ENCODE data around the gene CERK. TPM values are rescaled to one million over a fixed set of nuclear protein-coding genes. Genes with fewer than 3 reads are reported as not detected.

Gene CERK
- total and polyA plus RNA-seq, 7 experiments from 2014 or later: 40.4 to 138 (median 67.5) TPM

- peak overlapping the region in 2 of 9 donors; percentile 60 to 63 for H3K27ac Mint-ChIP-seq
- peaks cover 21 to 22% of the 10 kb centered on the region in 2 donors for H3K4me1 ChIP-seq (ENCODE audit: control insufficient read depth in 2 of 2, insufficient read depth in 2 of 2, low read length in 2 of 2)
Observed at GRCh38 chr22:46753761-46754109, 15.7 kb upstream of the CERK start.

GRCh38 chr22:46753360-46753759, 15.3 kb upstream of the CERK start:
- Histone ChIP-seq H3K9me3 (ENCODE audit: control insufficient read depth in 2 of 3, low read length in 3 of 3) (peaks cover 0 to 6% (median 0%) of the 10 kb centered on the region in 3 experiments), H3K27ac (ENCODE audit: low read depth, low read length) (no peak overlapping the region), H3K27me3 (ENCODE audit: control insufficient read depth in 2 of 2, insufficient read depth in 2 of 2, low read length in 2 of 2) (no peaks in the 10 kb centered on the region), H3K4me3 (ENCODE audit: low read length) (no peak overlapping the region), H3K4me1 (ENCODE audit: control insufficient read depth in 2 of 2, insufficient read depth in 2 of 2, low read length in 2 of 2) (peaks cover 24 to 26% of the 10 kb centered on the region in 2 donors), H3K36me3 (ENCODE audit: control insufficient read depth in 2 of 3, insufficient read depth in 3 of 3, low read length in 3 of 3) (no peaks in the 10 kb centered on the region)
- no peak overlapping the region for H3K4me3 Mint-ChIP-seq
- peaks cover 23 to 50% (median 36%) of the 10 kb centered on the region in 7 donors for H3K4me1 Mint-ChIP-seq
- no peak for DNase-seq
- ChIA-PET CTCF (no interaction called here), POLR2A (interaction anchor here (15.9 kb wide), 1 partner anchor 7 kb away, joined by 255 read pairs; the partner anchor contains the start of gene TBC1D22A)
- no peak for ATAC-seq
- H3K27ac Mint-ChIP-seq: no peak overlapping the region
- H3K9me3 Mint-ChIP-seq: peaks cover 3 to 15% (median 5%) of the 10 kb centered on the region in 11 donors
- H3K27me3 Mint-ChIP-seq: no peaks in the 10 kb centered on the region
- H3K36me3 Mint-ChIP-seq: peaks cover 0 to 6% (median 4%) of the 10 kb centered on the region in 5 donors
- intact Hi-C loops (cut with micrococcal nuclease): no loop called here

More at GRCh38 chr22:46753761-46754109, 15.7 kb upstream of the CERK start:
- POLR2A ChIA-PET: interaction anchor here (15.9 kb wide), 1 partner anchor 7 kb away, joined by 255 read pairs; the partner anchor contains the start of gene TBC1D22A
- Mint-ChIP-seq H3K9me3 (peaks cover 3 to 15% (median 5%) of the 10 kb centered on the region in 11 donors), H3K4me3 (no peak overlapping the region), H3K36me3 (peaks cover 0 to 6% (median 4%) of the 10 kb centered on the region in 5 donors), H3K27me3 (no peaks in the 10 kb centered on the region), H3K4me1 (peaks cover 24 to 52% (median 38%) of the 10 kb centered on the region in 7 donors)
- CTCF ChIA-PET: no interaction called here
- peaks cover 0 to 6% (median 0%) of the 10 kb centered on the region in 3 experiments for H3K9me3 ChIP-seq (ENCODE audit: control insufficient read depth in 2 of 3, low read length in 3 of 3)
- no peak overlapping the region for H3K27ac ChIP-seq (ENCODE audit: low read depth, low read length)
- intact Hi-C loops (cut with micrococcal nuclease): no loop called here
- H3K4me3 ChIP-seq (ENCODE audit: low read length): no peak overlapping the region
- H3K36me3 ChIP-seq (ENCODE audit: control insufficient read depth in 2 of 3, insufficient read depth in 3 of 3, low read length in 3 of 3): no peaks in the 10 kb centered on the region
- DNase-seq (no peak), ATAC-seq (no peak)
- no peaks in the 10 kb centered on the region for H3K27me3 ChIP-seq (ENCODE audit: control insufficient read depth in 2 of 2, insufficient read depth in 2 of 2, low read length in 2 of 2)

- Histone ChIP-seq H3K27me3 (ENCODE audit: control insufficient read depth in 2 of 2, insufficient read depth in 2 of 2, low read length in 2 of 2) (no peaks in the 10 kb centered on the region), H3K9me3 (ENCODE audit: control insufficient read depth in 2 of 3, low read length in 3 of 3) (peaks cover 0 to 6% (median 0%) of the 10 kb centered on the region in 3 experiments), H3K36me3 (ENCODE audit: control insufficient read depth in 2 of 3, insufficient read depth in 3 of 3, low read length in 3 of 3) (no peaks in the 10 kb centered on the region), H3K4me1 (ENCODE audit: control insufficient read depth in 2 of 2, insufficient read depth in 2 of 2, low read length in 2 of 2) (peaks cover 28 to 29% of the 10 kb centered on the region in 2 donors), H3K4me3 (ENCODE audit: low read length) (no peak overlapping the region), H3K27ac (ENCODE audit: low read depth, low read length) (no peak overlapping the region)
- CTCF ChIA-PET: no interaction called here
- ATAC-seq (no peak), DNase-seq (no peak)
- H3K9me3 Mint-ChIP-seq: peaks cover 3 to 15% (median 5%) of the 10 kb centered on the region in 11 donors
- no peaks in the 10 kb centered on the region for H3K27me3 Mint-ChIP-seq
- peaks cover 0 to 6% (median 4%) of the 10 kb centered on the region in 5 donors for H3K36me3 Mint-ChIP-seq
- no peak overlapping the region for H3K4me3 Mint-ChIP-seq
- H3K27ac Mint-ChIP-seq: no peak overlapping the region
- intact Hi-C loops (cut with micrococcal nuclease): no loop called here
- POLR2A ChIA-PET: interaction anchor here (15.9 kb wide), 1 partner anchor 8 kb away, joined by 255 read pairs; the partner anchor contains the start of gene TBC1D22A
- H3K4me1 Mint-ChIP-seq: peaks cover 22 to 48% (median 34%) of the 10 kb centered on the region in 7 donors
Observed at GRCh38 chr22:46752988-46753310, 14.9 kb upstream of the CERK start.

- Histone ChIP-seq H3K36me3 (ENCODE audit: control insufficient read depth in 2 of 3, insufficient read depth in 3 of 3, low read length in 3 of 3) (no peaks in the 10 kb centered on the region), H3K4me3 (ENCODE audit: low read length) (no peak overlapping the region), H3K4me1 (ENCODE audit: control insufficient read depth in 2 of 2, insufficient read depth in 2 of 2, low read length in 2 of 2) (peaks cover 29% of the 10 kb centered on the region in 2 donors), H3K27me3 (ENCODE audit: control insufficient read depth in 2 of 2, insufficient read depth in 2 of 2, low read length in 2 of 2) (no peaks in the 10 kb centered on the region), H3K9me3 (ENCODE audit: control insufficient read depth in 2 of 3, low read length in 3 of 3) (peaks cover 0 to 6% (median 0%) of the 10 kb centered on the region in 3 experiments), H3K27ac (ENCODE audit: low read depth, low read length) (no peak overlapping the region)
- peaks cover 0 to 6% (median 4%) of the 10 kb centered on the region in 5 donors for H3K36me3 Mint-ChIP-seq
- H3K9me3 Mint-ChIP-seq: peaks cover 3 to 14% (median 5%) of the 10 kb centered on the region in 11 donors
- no peak for ATAC-seq
- peak overlapping the region in 2 of 9 donors; percentile 38 to 99 for H3K27ac Mint-ChIP-seq
- H3K27me3 Mint-ChIP-seq: no peaks in the 10 kb centered on the region
- POLR2A ChIA-PET: interaction anchor here (0.9 to 15.9 kb wide), 2 partner anchors 8 to 13 kb away, joined by 3 to 255 read pairs; partner anchors contain the start of gene TBC1D22A
- CTCF ChIA-PET: no interaction called here
- DNase-seq: no peak
- H3K4me1 Mint-ChIP-seq: peaks cover 22 to 48% (median 34%) of the 10 kb centered on the region in 7 donors
- intact Hi-C loops (cut with micrococcal nuclease): no loop called here
- H3K4me3 Mint-ChIP-seq: no peak overlapping the region
Observed at GRCh38 chr22:46752286-46752987, 14.4 kb upstream of the CERK start.

GRCh38 chr22:46750863-46751443, 12.9 kb upstream of the CERK start:
- H3K36me3 ChIP-seq (ENCODE audit: control insufficient read depth in 2 of 3, insufficient read depth in 3 of 3, low read length in 3 of 3): no peaks in the 10 kb centered on the region
- CTCF ChIA-PET: interaction anchor here (2.6 kb wide), 2 partner anchors 8 to 12 kb away, joined by 19 to 22 read pairs; no protein-coding TSS in a partner anchor
- no peak overlapping the region for H3K4me3 ChIP-seq (ENCODE audit: low read length)
- peaks cover 29% of the 10 kb centered on the region in 2 donors for H3K4me1 ChIP-seq (ENCODE audit: control insufficient read depth in 2 of 2, insufficient read depth in 2 of 2, low read length in 2 of 2)
- no peak for ATAC-seq
- Mint-ChIP-seq H3K27ac (peak overlapping the region in 8 of 9 donors; percentile 54 to 99 (median 86)), H3K4me3 (peak overlapping the region in 1 of 10 donors; percentile 30), H3K9me3 (peaks cover 0 to 4% (median 0%) of the 10 kb centered on the region in 11 donors), H3K4me1 (peaks cover 27 to 38% (median 28%) of the 10 kb centered on the region in 7 donors), H3K36me3 (no peaks in the 10 kb centered on the region), H3K27me3 (peaks cover 0 to 3% (median 0%) of the 10 kb centered on the region in 5 donors)
- intact Hi-C loops (cut with micrococcal nuclease): no loop called here
- POLR2A ChIA-PET: interaction anchor here (0.7 to 15.9 kb wide), 4 partner anchors 10 to 23 kb away, joined by 3 to 255 read pairs (median 48); partner anchors contain the start of genes CERK and TBC1D22A
- DNase-seq: no peak
- no peaks in the 10 kb centered on the region for H3K27me3 ChIP-seq (ENCODE audit: control insufficient read depth in 2 of 2, insufficient read depth in 2 of 2, low read length in 2 of 2)
- H3K9me3 ChIP-seq (ENCODE audit: control insufficient read depth in 2 of 3, low read length in 3 of 3): no peaks in the 10 kb centered on the region
- H3K27ac ChIP-seq (ENCODE audit: low read depth, low read length): no peak overlapping the region

GRCh38 chr22:46750530-46750800, 12.4 kb upstream of the CERK start:
- intact Hi-C loops (cut with micrococcal nuclease): no loop called here
- H3K36me3 Mint-ChIP-seq: no peaks in the 10 kb centered on the region
- peaks cover 0 to 3% (median 0%) of the 10 kb centered on the region in 11 donors for H3K9me3 Mint-ChIP-seq
- no peaks in the 10 kb centered on the region for H3K27me3 ChIP-seq (ENCODE audit: control insufficient read depth in 2 of 2, insufficient read depth in 2 of 2, low read length in 2 of 2)
- peaks cover 27 to 38% (median 28%) of the 10 kb centered on the region in 7 donors for H3K4me1 Mint-ChIP-seq
- peaks cover 29% of the 10 kb centered on the region in 2 donors for H3K4me1 ChIP-seq (ENCODE audit: control insufficient read depth in 2 of 2, insufficient read depth in 2 of 2, low read length in 2 of 2)
- DNase-seq: no peak
- no peaks in the 10 kb centered on the region for H3K36me3 ChIP-seq (ENCODE audit: control insufficient read depth in 2 of 3, insufficient read depth in 3 of 3, low read length in 3 of 3)
- H3K27ac ChIP-seq (ENCODE audit: low read depth, low read length): no peak overlapping the region
- peak overlapping the region in 4 of 10 donors; percentile 14 to 85 (median 53) for H3K4me3 Mint-ChIP-seq
- no peak overlapping the region for H3K4me3 ChIP-seq (ENCODE audit: low read length)
- ChIA-PET CTCF (interaction anchor here (1.7 to 2.6 kb wide), 3 partner anchors 8 to 187 kb away, joined by 7 to 22 read pairs (median 19); no protein-coding TSS in a partner anchor), POLR2A (interaction anchor here (4.1 to 15.9 kb wide), 3 partner anchors 10 to 16 kb away, joined by 43 to 255 read pairs (median 54); partner anchors contain the start of genes CERK and TBC1D22A)
- no peaks in the 10 kb centered on the region for H3K9me3 ChIP-seq (ENCODE audit: control insufficient read depth in 2 of 3, low read length in 3 of 3)
- H3K27ac Mint-ChIP-seq: peak overlapping the region in 8 of 9 donors; percentile 46 to 99 (median 96)
- H3K27me3 Mint-ChIP-seq: peaks cover 0 to 3% (median 0%) of the 10 kb centered on the region in 5 donors
- no peak for ATAC-seq

All from naive thymus-derived CD4-positive, alpha-beta T cell (primary cell).